K562 (cell line): ENCODE data around the gene TTC39A. TPM values are rescaled to one million over a fixed set of nuclear protein-coding genes. Genes with fewer than 3 reads are reported as not detected.

Experiments
- CBFA2T3 ChIP-seq: fragments of 450-650 bp; IDR thresholded peaks from 2 replicates; pipeline ENCODE4 v1.6.1; 2017
- E2F6 ChIP-seq, 2 experiments: IDR thresholded peaks; 2 replicates each; pipeline ENCODE4 v1.6.1; 2011; ENCODE audit warnings: borderline replicate concordance in 1 of 2, control low read depth in 1 of 2, low read depth in 1 of 2, low read length in 1 of 2, mild to moderate bottlenecking in 1 of 2, mixed read lengths in 1 of 2, moderate library complexity in 1 of 2; ENCODE audit not compliant: insufficient read depth in 1 of 2, insufficient read length in 1 of 2, poor library complexity in 1 of 2, severe bottlenecking in 1 of 2; ENCODE audit errors: extremely low read depth in 1 of 2
- MAX ChIP-seq: sonication (generic); formaldehyde crosslinking; IDR thresholded peaks from 2 replicates; pipeline ENCODE4 v1.9.0; 2022; ENCODE audit warnings: mild to moderate bottlenecking, missing genetic modification reagents
- MLLT1 ChIP-seq, 2 experiments: fragments of 450-650 bp; IDR thresholded peaks; 2 replicates each; pipeline ENCODE4 v1.6.1; 2016
- ZFP30 ChIP-seq: fragments of 250-450 bp; sonication (Bioruptor Pico); IDR thresholded peaks from 2 replicates; pipeline ENCODE4 v1.8.0; 2022; ENCODE audit warnings: moderate library complexity, mild to moderate bottlenecking, inconsistent platforms, borderline replicate concordance
- ZNF23 ChIP-seq: fragments of 250-450 bp; sonication (Bioruptor Pico); IDR thresholded peaks from 2 replicates; pipeline ENCODE4 v1.4.0; 2020; ENCODE audit warnings: mild to moderate bottlenecking
- ZNF639 ChIP-seq, 2 experiments: fragments of 200-800 bp in 1 of 2; sonication (Bioruptor generic) in 1 of 2; sonication (generic) in 1 of 2; formaldehyde crosslinking in 1 of 2; IDR thresholded peaks in 1 of 2; conservative IDR thresholded peaks in 1 of 2; 2 replicates each; pipeline versions ENCODE4 v1.5.0 to v1.6.1; 2016 to 2020; ENCODE audit warnings: missing compliant biosample characterization in 1 of 2, missing genetic modification characterization in 1 of 2, missing genetic modification reagents in 1 of 2
- polyA plus RNA-seq, 8 experiments: library from polyadenylated mRNA; depleted of rRNA in 4 of 8; stranded (reverse) in 5 of 8; unstranded in 3 of 8; fragments of >200 nt; fragmentation: Nextera tagmentation in 2 of 8; fragmentation: Illumina TruSeq in 1 of 8; extraction: Ambion mirVana in 2 of 8; extraction: Trizol in 1 of 8; gene quantifications; 2 replicates each; pipeline versions ENCODE4 v1.2.1 to v1.2.3, GENCODE V29; 2011 to 2014; ENCODE audit warnings: inconsistent platforms in 1 of 8, missing spikeins in 1 of 8
- total RNA-seq, 7 experiments: library from RNA; depleted of rRNA in 6 of 7; stranded (reverse); fragments of >200 nt in 6 of 7; fragmentation: Illumina TruSeq in 2 of 7; extraction: Trizol in 2 of 7; gene quantifications; 2 replicates each; pipeline versions ENCODE4 v1.2.1 to v1.2.3, GENCODE V29; 2011 to 2021; ENCODE audit warnings: low replicate concordance in 1 of 7

TTC39A gene
- total and polyA plus RNA-seq, 9 of the 15 experiments (the other 6 are each of a cell fraction or from before 2014, with no cell fraction given): 0.18 to 0.82 (median 0.35) TPM

GRCh38 chr1:51299981-51300670 is 30.2 kb downstream of the TTC39A start (continued):
- TF ChIP-seq E2F6 (IDR thresholded peaks at IDR 0.05; ENCODE audit: borderline replicate concordance in 1 of 2, extremely low read depth in 1 of 2, insufficient read depth in 1 of 2, insufficient read length in 1 of 2, low read depth in 1 of 2, low read length in 1 of 2, poor library complexity in 1 of 2, severe bottlenecking in 1 of 2): peak in 1 of 2 experiments; percentile 19
- no peak for TF ChIP-seq ZFP30 (CRISPR knock-in tag)
- peak; percentile 24; the same call in 1 of the 2 replicates for TF ChIP-seq CBFA2T3
- 0 out of 4 replicates have a peak, but pooled peaks of 1 of the 2 experiments have one; percentile 33 for TF ChIP-seq MLLT1 (IDR thresholded peaks at IDR 0.05)
- peak; percentile 15; the same call in 1 of the 2 replicates for TF ChIP-seq MAX (CRISPR knock-in tag)
- TF ChIP-seq ZNF23 (CRISPR knock-in tag): peak; percentile 84; the same call in 1 of the 2 replicates
- no peak for TF ChIP-seq ZNF639 (CRISPR knock-in tag; conservative IDR thresholded peaks at IDR 0.05 in 1 of 2, IDR thresholded peaks at IDR 0.05 in 1 of 2)
